Kidney (tissue), 14 donors: ENCODE measurements around the gene ZNF516. TPM values are rescaled to one million over a fixed set of nuclear protein-coding genes. Genes with fewer than 3 reads are reported as not detected.

Experiments used
- DNase-seq, 5 donors: peaks; one replicate each; pipeline ENCODE4 v3.0.0-alpha.2; 2013 to 2020
- FAIRE-seq: peaks from 2 replicates; lab custom pipeline; 2012; peaks lifted over from hg19 to GRCh38; lab: Jason Lieb, UNC
- H3K27ac ChIP-seq, 2 donors: one replicate each; pipeline ENCODE4 v1.7.0; 2013; ENCODE audit warnings: low read depth in 2 of 2, low read length in 2 of 2, inconsistent platforms in 1 of 2
- H3K27me3 ChIP-seq: one replicate; pipeline ENCODE4 v1.7.1; 2013; ENCODE audit warnings: low read length, inconsistent platforms; ENCODE audit not compliant: control insufficient read depth, insufficient read depth
- H3K36me3 ChIP-seq, 3 donors: one replicate each; pipeline versions ENCODE4 v1.7.0 to v1.7.1; 2013; ENCODE audit warnings: low read length in 3 of 3, control low read depth in 1 of 3, inconsistent platforms in 1 of 3; ENCODE audit not compliant: insufficient read depth in 3 of 3, control insufficient read depth in 2 of 3
- H3K4me1 ChIP-seq, 3 donors: one replicate each; pipeline versions ENCODE4 v1.7.0 to v1.7.1; 2013; ENCODE audit warnings: low read length in 3 of 3, inconsistent platforms in 1 of 3, low read depth in 1 of 3; ENCODE audit not compliant: control insufficient read depth in 2 of 3, insufficient read depth in 2 of 3
- H3K4me3 ChIP-seq, 3 donors: one replicate each; pipeline versions ENCODE4 v1.7.0 to v1.8.1; 2013; ENCODE audit warnings: low read length in 3 of 3, control low read depth in 1 of 3, inconsistent platforms in 1 of 3
- H3K9ac ChIP-seq, 3 donors: one replicate each; pipeline versions ENCODE4 v1.7.0 to v1.7.1; 2013; ENCODE audit warnings: low read length in 3 of 3, control low read depth in 1 of 3, inconsistent platforms in 1 of 3
- H3K9me3 ChIP-seq, 3 donors: one replicate each; pipeline versions ENCODE4 v1.7.0 to v1.7.1; 2013; ENCODE audit warnings: low read length in 3 of 3, control low read depth in 1 of 3, inconsistent platforms in 1 of 3; ENCODE audit not compliant: control insufficient read depth in 2 of 3, insufficient read depth in 1 of 3
- intact Hi-C: fragments of 100-400 bp; cut with DNase I; formaldehyde crosslinking; loops from one replicate; pipeline ENCODE4 v1.11.1; 2022
- polyA plus RNA-seq: library from polyadenylated mRNA; stranded (reverse); fragments of 350-450 nt; fragmentation: Illumina TruSeq; extraction: RNeasy Lipid Tissue Mini Kit (QIAGEN cat#74804); gene quantifications from one replicate; pipeline ENCODE4 v1.2.3, GENCODE V29; 2014; ENCODE audit warnings: low read depth, low replicate concordance; ENCODE audit not compliant: insufficient read depth
- total RNA-seq: library from RNA; stranded (reverse); fragmentation: NEBNext Ultra II Directional; extraction: Animal tissue kit (Norgen Biotek cat#: 25700); gene quantifications from one replicate; pipeline ENCODE4 v1.2.1, GENCODE V29; 2021
- TF ChIP-seq, protein P1 (sequence below): IDR thresholded peaks from 3 replicates; pipeline ENCODE4 v1.5.1; 2012; ENCODE audit warnings: mild to moderate bottlenecking, moderate library complexity, borderline replicate concordance; ENCODE audit not compliant: insufficient read depth; ENCODE audit errors: extremely low read depth
- donor health status: control.
- donor health status: control.
- donor health status: control.
- donor health status: control.
- donor health status: control.
- donor health status: DM: yes; HTN: yes; CAD: no.
- donor health status: Normal renal cell carcinoma (clear cell type).

The ZNF516 gene
- total and polyA plus RNA-seq, 2 donors from 2014 or later: 6.7 to 28.7 TPM

DNA sequence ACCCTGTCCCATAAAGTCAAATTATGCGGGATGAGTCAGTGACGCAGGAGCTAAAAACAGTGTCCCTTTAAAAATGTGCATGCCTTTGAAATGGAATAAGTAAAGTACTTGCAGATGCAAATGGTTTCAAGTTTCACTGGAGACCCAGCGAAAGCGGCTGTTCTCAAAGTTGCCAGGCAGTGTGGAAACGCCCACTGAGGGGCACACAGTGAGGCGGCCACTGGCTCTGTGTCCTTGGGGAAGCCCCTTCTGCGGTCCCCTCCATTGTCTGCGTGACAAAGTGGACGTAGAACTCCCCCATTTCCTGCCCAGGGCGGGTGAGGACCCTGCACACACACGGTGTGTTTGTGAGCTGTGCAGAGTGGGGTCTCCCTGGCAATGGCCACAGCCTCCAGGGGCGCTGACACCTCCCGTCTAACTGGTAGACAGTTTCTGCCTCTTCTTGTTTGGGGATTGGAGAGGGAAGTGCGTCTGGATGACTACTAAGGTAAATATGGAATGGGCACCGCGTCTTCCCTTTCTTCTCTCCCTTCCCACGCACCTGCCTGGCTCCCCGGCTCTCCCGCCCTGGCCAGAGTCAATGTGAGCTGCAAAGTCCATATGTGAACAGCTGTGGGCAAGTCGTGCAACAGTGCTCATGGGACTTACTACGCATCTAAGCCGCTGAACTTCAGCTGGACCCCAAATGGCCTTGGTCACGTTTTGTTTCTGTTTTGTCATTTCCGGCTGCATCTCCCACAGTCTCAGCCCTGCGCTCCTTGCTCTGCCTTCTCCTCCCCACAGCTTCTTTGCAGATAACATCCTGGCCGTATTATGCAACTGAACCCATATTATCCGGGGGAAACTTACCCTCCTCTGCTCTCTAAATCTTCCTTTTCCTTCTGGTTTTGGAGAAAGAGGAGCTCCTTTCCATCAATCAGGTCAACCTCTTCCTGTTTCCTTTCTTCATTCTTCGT lies 33.7 kb upstream of the ZNF516 start:
- Histone ChIP-seq H3K36me3 (no peaks in the 10 kb centered on the region), H3K4me3 (peak overlapping the region; percentile 60 to 86 (median 65)), H3K9ac (peak overlapping the region; percentile 16 to 73 (median 38)), H3K27me3 (no peaks in the 10 kb centered on the region), H3K4me1 (peaks cover 0 to 3% (median 0%) of the 10 kb centered on the region in 3 donors), H3K9me3 (no peaks in the 10 kb centered on the region), H3K27ac (peak overlapping the region; percentile 35 to 68)
- DNase-seq (peak; percentile 79 to 95 (median 88)), FAIRE-seq (no peak)
- TF ChIP-seq, protein P1, sequence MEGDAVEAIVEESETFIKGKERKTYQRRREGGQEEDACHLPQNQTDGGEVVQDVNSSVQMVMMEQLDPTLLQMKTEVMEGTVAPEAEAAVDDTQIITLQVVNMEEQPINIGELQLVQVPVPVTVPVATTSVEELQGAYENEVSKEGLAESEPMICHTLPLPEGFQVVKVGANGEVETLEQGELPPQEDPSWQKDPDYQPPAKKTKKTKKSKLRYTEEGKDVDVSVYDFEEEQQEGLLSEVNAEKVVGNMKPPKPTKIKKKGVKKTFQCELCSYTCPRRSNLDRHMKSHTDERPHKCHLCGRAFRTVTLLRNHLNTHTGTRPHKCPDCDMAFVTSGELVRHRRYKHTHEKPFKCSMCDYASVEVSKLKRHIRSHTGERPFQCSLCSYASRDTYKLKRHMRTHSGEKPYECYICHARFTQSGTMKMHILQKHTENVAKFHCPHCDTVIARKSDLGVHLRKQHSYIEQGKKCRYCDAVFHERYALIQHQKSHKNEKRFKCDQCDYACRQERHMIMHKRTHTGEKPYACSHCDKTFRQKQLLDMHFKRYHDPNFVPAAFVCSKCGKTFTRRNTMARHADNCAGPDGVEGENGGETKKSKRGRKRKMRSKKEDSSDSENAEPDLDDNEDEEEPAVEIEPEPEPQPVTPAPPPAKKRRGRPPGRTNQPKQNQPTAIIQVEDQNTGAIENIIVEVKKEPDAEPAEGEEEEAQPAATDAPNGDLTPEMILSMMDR: no peak
- intact Hi-C loops: no loop called here

DNA sequence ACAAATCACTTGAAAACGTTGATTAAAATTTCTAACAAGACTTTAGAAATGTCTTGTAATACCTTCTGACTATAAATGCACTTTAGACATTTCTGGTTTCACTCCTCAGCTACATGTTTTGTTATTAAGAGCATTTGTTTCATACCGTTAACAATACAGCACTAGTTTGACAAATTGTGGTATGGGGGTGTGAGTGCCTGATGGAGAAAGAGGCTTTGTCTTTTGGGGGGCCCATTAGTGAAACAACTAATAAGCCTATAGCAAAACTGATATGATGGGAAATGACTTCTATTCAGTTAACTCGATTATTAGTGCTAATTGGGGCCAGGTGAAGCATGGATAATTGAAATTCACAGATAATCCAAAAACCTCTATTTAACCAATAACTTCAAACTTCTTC lies 30.9 kb upstream of the ZNF516 start:
- Histone ChIP-seq H3K9me3 (no peaks in the 10 kb centered on the region), H3K9ac (no peak overlapping the region), H3K36me3 (no peaks in the 10 kb centered on the region), H3K4me1 (peaks cover 0 to 3% (median 0%) of the 10 kb centered on the region in 3 donors), H3K27me3 (no peaks in the 10 kb centered on the region), H3K27ac (no peak overlapping the region), H3K4me3 (no peak overlapping the region)
- intact Hi-C loops: no loop called here
- DNase-seq (no peak), FAIRE-seq (no peak)
- TF ChIP-seq, protein P1: no peak

DNA sequence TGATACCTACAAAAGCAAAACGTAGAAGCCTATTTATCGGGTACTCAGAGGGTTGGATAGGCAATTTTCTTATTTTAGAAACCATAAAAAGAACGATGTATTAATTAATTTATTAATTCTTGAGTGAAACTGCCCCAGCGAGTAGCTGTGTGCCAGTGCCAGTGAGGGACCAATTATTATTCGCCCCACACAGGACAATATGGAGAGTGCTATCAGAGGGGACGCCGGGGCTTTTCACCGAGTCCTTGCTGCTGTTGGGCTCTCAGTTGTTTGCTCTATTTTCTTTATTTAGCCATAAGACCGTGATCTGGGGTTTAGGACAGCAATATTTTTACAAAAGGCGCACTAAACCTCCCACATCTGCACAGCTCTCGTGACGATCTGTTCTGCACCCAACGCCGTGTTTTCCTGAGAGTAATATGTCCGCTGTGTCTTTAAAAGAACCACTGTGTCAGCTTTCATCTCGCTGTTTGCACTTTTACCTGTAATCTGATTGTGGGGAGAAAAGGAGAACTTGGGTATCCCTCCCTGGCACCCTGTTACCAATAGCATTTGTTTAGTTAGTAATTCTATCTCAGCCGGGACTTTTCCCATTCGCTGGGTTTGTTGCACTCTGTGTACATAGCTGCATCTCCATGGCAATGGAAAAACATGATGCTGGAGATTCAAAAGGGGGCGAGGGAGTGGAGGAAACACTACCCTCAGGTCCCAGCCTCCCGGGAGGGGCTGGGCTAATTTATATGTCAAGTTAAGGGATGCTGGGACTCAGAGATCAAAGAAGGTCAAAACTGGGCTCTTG lies 30.1 kb upstream of the ZNF516 start:
- Histone ChIP-seq H3K4me3 (peak overlapping the region; percentile 71 to 88 (median 76)), H3K4me1 (peaks cover 0 to 3% (median 0%) of the 10 kb centered on the region in 3 donors), H3K9me3 (no peaks in the 10 kb centered on the region), H3K27me3 (no peaks in the 10 kb centered on the region), H3K36me3 (no peaks in the 10 kb centered on the region), H3K9ac (peak overlapping the region; percentile 63 to 90 (median 73)), H3K27ac (peak overlapping the region in 1 of 2 donors; percentile 23)
- intact Hi-C loops: no loop called here
- FAIRE-seq (no peak), DNase-seq (peak; percentile 35 to 99 (median 93))
- TF ChIP-seq, protein P1: no peak
